ENCODE data around the gene KSR1.
"Not testable (repeated sequence)": the region's sequence is repeated elsewhere in the genome, so short reads cannot be mapped to it uniquely, and the experiment has no call there.

DNA sequence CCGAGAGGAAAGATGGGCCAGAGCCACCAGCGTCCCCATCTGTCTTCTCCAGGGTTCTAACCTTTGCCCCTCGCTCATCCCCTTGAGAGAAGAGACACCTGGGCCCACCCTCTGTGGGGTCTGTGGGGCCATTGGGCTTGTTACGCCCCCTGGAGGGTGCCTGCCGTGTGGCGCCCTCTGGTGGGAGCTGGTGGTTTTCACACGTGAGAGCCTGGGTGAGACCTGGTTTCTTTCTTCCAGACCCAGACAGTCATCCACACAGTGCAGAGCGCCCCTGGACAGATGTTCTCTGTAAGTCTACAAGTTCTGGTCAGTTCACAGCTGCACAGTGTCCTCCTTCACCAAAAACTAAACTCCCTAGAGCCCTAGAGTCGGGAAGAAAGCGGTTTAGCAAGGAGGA is 189.4 kb downstream of the KSR1 start:
- TF ChIP-seq POLR2AphosphoS5 (IDR thresholded peaks at IDR 0.05) (peak in 1 of 2 donors; percentile 48), EP300 (IDR thresholded peaks at IDR 0.05) (peak in 1 of 4 donors; percentile 15)
- TF ChIP-seq, protein P1, sequence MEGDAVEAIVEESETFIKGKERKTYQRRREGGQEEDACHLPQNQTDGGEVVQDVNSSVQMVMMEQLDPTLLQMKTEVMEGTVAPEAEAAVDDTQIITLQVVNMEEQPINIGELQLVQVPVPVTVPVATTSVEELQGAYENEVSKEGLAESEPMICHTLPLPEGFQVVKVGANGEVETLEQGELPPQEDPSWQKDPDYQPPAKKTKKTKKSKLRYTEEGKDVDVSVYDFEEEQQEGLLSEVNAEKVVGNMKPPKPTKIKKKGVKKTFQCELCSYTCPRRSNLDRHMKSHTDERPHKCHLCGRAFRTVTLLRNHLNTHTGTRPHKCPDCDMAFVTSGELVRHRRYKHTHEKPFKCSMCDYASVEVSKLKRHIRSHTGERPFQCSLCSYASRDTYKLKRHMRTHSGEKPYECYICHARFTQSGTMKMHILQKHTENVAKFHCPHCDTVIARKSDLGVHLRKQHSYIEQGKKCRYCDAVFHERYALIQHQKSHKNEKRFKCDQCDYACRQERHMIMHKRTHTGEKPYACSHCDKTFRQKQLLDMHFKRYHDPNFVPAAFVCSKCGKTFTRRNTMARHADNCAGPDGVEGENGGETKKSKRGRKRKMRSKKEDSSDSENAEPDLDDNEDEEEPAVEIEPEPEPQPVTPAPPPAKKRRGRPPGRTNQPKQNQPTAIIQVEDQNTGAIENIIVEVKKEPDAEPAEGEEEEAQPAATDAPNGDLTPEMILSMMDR (IDR thresholded peaks at IDR 0.05): not testable (repeated sequence)
- TF ChIP-seq POLR2A (IDR thresholded peaks at IDR 0.05): not testable (repeated sequence)

All from upper lobe of left lung (tissue), 4 donors.